Measurements from ENCODE around the gene OR3A3. TPM values are rescaled to one million over a fixed set of nuclear protein-coding genes. Genes with fewer than 3 reads are reported as not detected.
"Not testable (repeated sequence)": the region's sequence is repeated elsewhere in the genome, so short reads cannot be mapped to it uniquely, and the experiment has no call there.

OR3A3 gene
- total and polyA plus RNA-seq, 2 of the 8 experiments (the other 6 are each of a cell fraction or from before 2014, with no cell fraction given) = not detected

DNA sequence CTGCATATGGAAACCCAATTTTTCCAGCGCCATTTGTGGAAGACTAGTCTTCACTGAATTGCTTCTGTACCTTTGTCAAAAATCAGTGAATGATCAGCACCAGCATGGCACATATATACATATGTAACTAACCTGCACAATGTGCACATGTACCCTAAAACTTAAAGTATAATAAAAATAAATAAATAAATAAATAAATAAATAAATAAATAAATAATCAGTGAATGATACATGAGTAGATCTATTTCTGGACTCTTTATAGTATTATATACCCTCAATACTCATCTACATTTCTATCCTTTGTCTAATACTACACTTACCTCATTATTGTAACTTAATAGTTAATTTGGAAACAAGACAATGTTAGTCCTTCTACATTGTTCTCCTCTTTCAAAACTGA, 7.3 kb upstream of the OR3A3 start:
- POLR2A ChIA-PET (ENCODE audit: partially characterized antibody); CTCF ChIA-PET (ENCODE audit: partially characterized antibody): not testable (repeated sequence)
- WGBS, 2 experiments (ENCODE audit: extremely low coverage in 1 of 2, insufficient coverage in 1 of 2, insufficient read length in 1 of 2, insufficient replicate concordance in 2 of 2, low coverage in 1 of 2, low lambda C conversion rate in 2 of 2, missing lambda C conversion rate in 1 of 2) = 56% methylated on average over 1 of the region's 1 CpG; no CpG with 5 or more reads in 1 of the 2 experiments

GRCh38 chr17:3412216-3412615, 1.0 kb downstream of the OR3A3 start:
- FAIRE-seq; POLR2A ChIA-PET (ENCODE audit: partially characterized antibody); H3K9ac ChIP-seq (replicated peaks in 1 of 4; ENCODE audit: extremely low read depth in 1 of 4, low read depth in 3 of 4, low read length in 3 of 4); H2BK20ac ChIP-seq (ENCODE audit: low read length); H4K5ac ChIP-seq (ENCODE audit: insufficient read length, low read depth, low read length); H4K8ac ChIP-seq (ENCODE audit: extremely low read depth, insufficient read depth, low read length); H3K79me2 ChIP-seq (ENCODE audit: control insufficient read depth in 1 of 2, insufficient read depth in 2 of 2, low read length in 2 of 2); H2BK120ac ChIP-seq (replicated peaks; ENCODE audit: low read depth, low read length); H4K20me1 ChIP-seq (replicated peaks in 1 of 2; ENCODE audit: control insufficient read depth in 1 of 2, insufficient read depth in 2 of 2, low read length in 2 of 2); H3K4me1 ChIP-seq (replicated peaks in 1 of 4; ENCODE audit: control insufficient read depth in 3 of 4, insufficient read depth in 4 of 4, low read length in 3 of 4); CTCF ChIA-PET (ENCODE audit: partially characterized antibody); H2AK5ac ChIP-seq (ENCODE audit: low read depth, low read length); H3K14ac ChIP-seq (ENCODE audit: insufficient read length); H3K79me1 ChIP-seq (ENCODE audit: low read depth, low read length); H4K91ac ChIP-seq (replicated peaks; ENCODE audit: insufficient read length, low read length); DNase-seq (ENCODE audit: low read depth in 1 of 2, low spot score in 2 of 2); H3K56ac ChIP-seq (replicated peaks; ENCODE audit: insufficient read length, low read depth, low read length); H3K23ac ChIP-seq (ENCODE audit: insufficient read length); H2BK15ac ChIP-seq (ENCODE audit: low read length); H3K36me3 ChIP-seq (ENCODE audit: control insufficient read depth in 2 of 4, insufficient read depth in 4 of 4, low read length in 3 of 4); H3K18ac ChIP-seq (ENCODE audit: extremely low read depth, low read length); H3K23me2 ChIP-seq (ENCODE audit: low read depth, low read length); H2BK5ac ChIP-seq (ENCODE audit: low read depth, low read length); H3K27ac ChIP-seq (ENCODE audit: low read depth, low read length); H2BK12ac ChIP-seq (ENCODE audit: low read depth, low read length); H2AFZ ChIP-seq (ENCODE audit: low read length); H3K4me3 ChIP-seq (ENCODE audit: extremely low read depth in 1 of 4, insufficient read depth in 2 of 4, low read depth in 3 of 4, low read length in 4 of 4); H3K4ac ChIP-seq (replicated peaks; ENCODE audit: insufficient read length, low read depth, low read length); H3K27me3 ChIP-seq (replicated peaks in 1 of 4; ENCODE audit: control insufficient read depth in 3 of 4, extremely low read depth in 1 of 4, insufficient read depth in 3 of 4, low read length in 3 of 4); H3K4me2 ChIP-seq (ENCODE audit: insufficient read depth in 1 of 2, low read depth in 2 of 2, low read length in 2 of 2): not testable (repeated sequence)
- 92% methylated on average over 3 of the region's 16 CpGs; no CpG with 5 or more reads in 1 of the 2 experiments for WGBS, 2 experiments (ENCODE audit: extremely low coverage in 1 of 2, insufficient coverage in 1 of 2, insufficient read length in 1 of 2, insufficient replicate concordance in 2 of 2, low coverage in 1 of 2, low lambda C conversion rate in 2 of 2, missing lambda C conversion rate in 1 of 2)
- H3K9me3 ChIP-seq (ENCODE audit: insufficient read depth in 2 of 2, low read depth in 1 of 2, low read length in 1 of 2) = peaks cover 16 to 18% of the 10 kb centered on the region in 2 experiments

More for the DNA sequence above, 7.3 kb upstream of the OR3A3 start:
- not testable (repeated sequence) for H3K27ac ChIP-seq (ENCODE audit: low read depth, low read length); H2BK120ac ChIP-seq (replicated peaks; ENCODE audit: low read depth, low read length); H3K4ac ChIP-seq (replicated peaks; ENCODE audit: insufficient read length, low read depth, low read length); H4K20me1 ChIP-seq (replicated peaks in 1 of 2; ENCODE audit: control insufficient read depth in 1 of 2, insufficient read depth in 2 of 2, low read length in 2 of 2); H3K14ac ChIP-seq (ENCODE audit: insufficient read length); H4K5ac ChIP-seq (ENCODE audit: insufficient read length, low read depth, low read length); FAIRE-seq; H4K91ac ChIP-seq (replicated peaks; ENCODE audit: insufficient read length, low read length); H3K36me3 ChIP-seq (ENCODE audit: control insufficient read depth in 2 of 4, insufficient read depth in 4 of 4, low read length in 3 of 4); H3K4me2 ChIP-seq (ENCODE audit: insufficient read depth in 1 of 2, low read depth in 2 of 2, low read length in 2 of 2); H2AFZ ChIP-seq (ENCODE audit: low read length); H3K79me2 ChIP-seq (ENCODE audit: control insufficient read depth in 1 of 2, insufficient read depth in 2 of 2, low read length in 2 of 2); H3K79me1 ChIP-seq (ENCODE audit: low read depth, low read length); H3K4me1 ChIP-seq (replicated peaks in 1 of 4; ENCODE audit: control insufficient read depth in 3 of 4, insufficient read depth in 4 of 4, low read length in 3 of 4); H4K8ac ChIP-seq (ENCODE audit: extremely low read depth, insufficient read depth, low read length); H3K9ac ChIP-seq (replicated peaks in 1 of 4; ENCODE audit: extremely low read depth in 1 of 4, low read depth in 3 of 4, low read length in 3 of 4); DNase-seq (ENCODE audit: low read depth in 1 of 2, low spot score in 2 of 2); H3K23ac ChIP-seq (ENCODE audit: insufficient read length); H2BK15ac ChIP-seq (ENCODE audit: low read length); H2AK5ac ChIP-seq (ENCODE audit: low read depth, low read length); H2BK20ac ChIP-seq (ENCODE audit: low read length); H3K23me2 ChIP-seq (ENCODE audit: low read depth, low read length); H2BK12ac ChIP-seq (ENCODE audit: low read depth, low read length); H3K18ac ChIP-seq (ENCODE audit: extremely low read depth, low read length); H3K27me3 ChIP-seq (replicated peaks in 1 of 4; ENCODE audit: control insufficient read depth in 3 of 4, extremely low read depth in 1 of 4, insufficient read depth in 3 of 4, low read length in 3 of 4); H3K56ac ChIP-seq (replicated peaks; ENCODE audit: insufficient read length, low read depth, low read length); H3K4me3 ChIP-seq (ENCODE audit: extremely low read depth in 1 of 4, insufficient read depth in 2 of 4, low read depth in 3 of 4, low read length in 4 of 4); H2BK5ac ChIP-seq (ENCODE audit: low read depth, low read length)
- peaks cover 23 to 31% of the 10 kb centered on the region in 2 experiments for H3K9me3 ChIP-seq (ENCODE audit: insufficient read depth in 2 of 2, low read depth in 1 of 2, low read length in 1 of 2)
